HL-60 (cell line): ENCODE measurements around the gene STPG4.

Source experiments
- DNase-seq, 2 experiments: peaks; one replicate each; pipeline ENCODE4 v3.0.0-alpha.2; 2010 to 2020; ENCODE audit warnings: low read depth in 1 of 2, low spot score in 1 of 2
- H3K27ac ChIP-seq: fragments of 250-450 bp; sonication (Bioruptor Pico); replicated peaks from 2 replicates; pipeline ENCODE4 v1.5.1; 2020; ENCODE audit warnings: mild to moderate bottlenecking, moderate library complexity
- H3K27me3 ChIP-seq: fragments of 250-450 bp; sonication (Bioruptor Pico); 2 replicates; pipeline ENCODE4 v1.5.1; 2021; ENCODE audit warnings: mild to moderate bottlenecking, moderate library complexity; ENCODE audit not compliant: insufficient read depth, poor library complexity, severe bottlenecking
- H3K4me3 ChIP-seq: replicated peaks from 2 replicates; pipeline ENCODE4 v1.5.1; 2011; ENCODE audit warnings: mild to moderate bottlenecking, control low read depth, low read length; ENCODE audit not compliant: insufficient read depth
- GABPA ChIP-seq: IDR thresholded peaks from 2 replicates; pipeline ENCODE4 v1.6.1; 2012; ENCODE audit warnings: low read depth
- POLR2AphosphoS5 ChIP-seq: IDR thresholded peaks from 2 replicates; pipeline ENCODE4 v1.6.1; 2012; ENCODE audit warnings: low read depth
- SPI1 ChIP-seq: IDR thresholded peaks from 2 replicates; pipeline ENCODE4 v1.6.1; 2012; ENCODE audit warnings: low read depth, mild to moderate bottlenecking, borderline replicate concordance
- TF ChIP-seq, protein P1 (sequence below): IDR thresholded peaks from one replicate; pipeline ENCODE4 v1.5.1; 2011; ENCODE audit warnings: low read length, control low read depth, inconsistent platforms; ENCODE audit not compliant: insufficient read depth
- TF ChIP-seq, protein P2 (sequence below): IDR thresholded peaks from 2 replicates; pipeline ENCODE4 v1.6.1; 2012; ENCODE audit warnings: low read depth; ENCODE audit not compliant: insufficient replicate concordance

Gene STPG4

DNA sequence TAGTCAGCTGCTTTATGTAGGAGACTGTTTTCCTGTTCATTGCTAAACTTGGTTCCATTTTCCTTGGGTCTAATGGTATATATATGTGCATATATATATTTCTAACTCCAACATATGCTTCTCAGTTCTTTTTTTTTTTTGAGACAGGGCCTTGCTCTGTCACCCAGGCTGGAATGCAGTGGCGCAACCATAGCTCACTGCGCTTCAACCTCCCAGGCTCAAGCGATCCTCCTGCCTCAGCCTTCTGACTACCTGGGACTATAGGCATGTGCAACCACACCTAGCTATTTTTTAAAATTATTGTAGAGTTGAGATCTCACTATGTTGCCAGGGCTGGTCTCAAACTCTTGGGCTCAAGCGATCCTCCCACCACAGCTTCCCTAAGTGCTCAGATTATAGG is 22.1 kb downstream of the STPG4 start:
- TF ChIP-seq, protein P1, sequence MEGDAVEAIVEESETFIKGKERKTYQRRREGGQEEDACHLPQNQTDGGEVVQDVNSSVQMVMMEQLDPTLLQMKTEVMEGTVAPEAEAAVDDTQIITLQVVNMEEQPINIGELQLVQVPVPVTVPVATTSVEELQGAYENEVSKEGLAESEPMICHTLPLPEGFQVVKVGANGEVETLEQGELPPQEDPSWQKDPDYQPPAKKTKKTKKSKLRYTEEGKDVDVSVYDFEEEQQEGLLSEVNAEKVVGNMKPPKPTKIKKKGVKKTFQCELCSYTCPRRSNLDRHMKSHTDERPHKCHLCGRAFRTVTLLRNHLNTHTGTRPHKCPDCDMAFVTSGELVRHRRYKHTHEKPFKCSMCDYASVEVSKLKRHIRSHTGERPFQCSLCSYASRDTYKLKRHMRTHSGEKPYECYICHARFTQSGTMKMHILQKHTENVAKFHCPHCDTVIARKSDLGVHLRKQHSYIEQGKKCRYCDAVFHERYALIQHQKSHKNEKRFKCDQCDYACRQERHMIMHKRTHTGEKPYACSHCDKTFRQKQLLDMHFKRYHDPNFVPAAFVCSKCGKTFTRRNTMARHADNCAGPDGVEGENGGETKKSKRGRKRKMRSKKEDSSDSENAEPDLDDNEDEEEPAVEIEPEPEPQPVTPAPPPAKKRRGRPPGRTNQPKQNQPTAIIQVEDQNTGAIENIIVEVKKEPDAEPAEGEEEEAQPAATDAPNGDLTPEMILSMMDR, result no peak
- no peak for TF ChIP-seq GABPA
- TF ChIP-seq POLR2AphosphoS5, result no peak
- TF ChIP-seq, protein P2, sequence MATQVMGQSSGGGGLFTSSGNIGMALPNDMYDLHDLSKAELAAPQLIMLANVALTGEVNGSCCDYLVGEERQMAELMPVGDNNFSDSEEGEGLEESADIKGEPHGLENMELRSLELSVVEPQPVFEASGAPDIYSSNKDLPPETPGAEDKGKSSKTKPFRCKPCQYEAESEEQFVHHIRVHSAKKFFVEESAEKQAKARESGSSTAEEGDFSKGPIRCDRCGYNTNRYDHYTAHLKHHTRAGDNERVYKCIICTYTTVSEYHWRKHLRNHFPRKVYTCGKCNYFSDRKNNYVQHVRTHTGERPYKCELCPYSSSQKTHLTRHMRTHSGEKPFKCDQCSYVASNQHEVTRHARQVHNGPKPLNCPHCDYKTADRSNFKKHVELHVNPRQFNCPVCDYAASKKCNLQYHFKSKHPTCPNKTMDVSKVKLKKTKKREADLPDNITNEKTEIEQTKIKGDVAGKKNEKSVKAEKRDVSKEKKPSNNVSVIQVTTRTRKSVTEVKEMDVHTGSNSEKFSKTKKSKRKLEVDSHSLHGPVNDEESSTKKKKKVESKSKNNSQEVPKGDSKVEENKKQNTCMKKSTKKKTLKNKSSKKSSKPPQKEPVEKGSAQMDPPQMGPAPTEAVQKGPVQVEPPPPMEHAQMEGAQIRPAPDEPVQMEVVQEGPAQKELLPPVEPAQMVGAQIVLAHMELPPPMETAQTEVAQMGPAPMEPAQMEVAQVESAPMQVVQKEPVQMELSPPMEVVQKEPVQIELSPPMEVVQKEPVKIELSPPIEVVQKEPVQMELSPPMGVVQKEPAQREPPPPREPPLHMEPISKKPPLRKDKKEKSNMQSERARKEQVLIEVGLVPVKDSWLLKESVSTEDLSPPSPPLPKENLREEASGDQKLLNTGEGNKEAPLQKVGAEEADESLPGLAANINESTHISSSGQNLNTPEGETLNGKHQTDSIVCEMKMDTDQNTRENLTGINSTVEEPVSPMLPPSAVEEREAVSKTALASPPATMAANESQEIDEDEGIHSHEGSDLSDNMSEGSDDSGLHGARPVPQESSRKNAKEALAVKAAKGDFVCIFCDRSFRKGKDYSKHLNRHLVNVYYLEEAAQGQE, result no peak
- no peak for TF ChIP-seq SPI1
- DNase-seq, result no peak
- Histone ChIP-seq H3K27ac (no peak overlapping the region), H3K4me3 (no peak overlapping the region), H3K27me3 (no peaks in the 10 kb centered on the region)

DNA sequence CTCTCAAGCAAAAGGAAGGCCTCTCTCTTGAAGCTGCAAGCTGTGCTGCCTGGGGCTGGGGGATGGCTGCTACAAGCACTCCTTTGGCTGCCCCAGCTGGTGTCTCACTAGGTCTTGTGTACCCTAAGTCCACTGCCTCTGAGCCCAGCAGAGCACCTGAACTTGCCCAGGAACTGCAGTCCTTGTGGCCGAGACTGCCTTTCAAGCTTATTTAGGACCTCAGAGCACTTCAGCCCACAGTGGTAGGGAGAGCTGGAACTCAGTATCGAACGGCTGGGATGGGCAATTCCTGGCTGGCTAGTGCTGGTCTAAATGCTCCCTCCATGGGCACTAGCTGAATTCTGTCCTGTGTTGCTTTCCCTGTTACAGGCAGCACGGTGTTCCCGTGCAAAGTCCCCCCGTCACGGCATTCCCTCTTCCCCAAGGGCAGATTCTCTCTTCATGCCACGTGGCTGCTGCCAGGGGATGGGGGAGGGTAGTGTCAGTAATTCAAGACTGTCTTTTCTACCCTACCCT is 25.9 kb downstream of the STPG4 start:
- Histone ChIP-seq H3K4me3 (no peak overlapping the region), H3K27me3 (no peaks in the 10 kb centered on the region), H3K27ac (no peak overlapping the region)
- TF ChIP-seq SPI1, result no peak
- TF ChIP-seq, protein P1, result no peak
- TF ChIP-seq, protein P2, result no peak
- no peak for TF ChIP-seq GABPA
- no peak for TF ChIP-seq POLR2AphosphoS5
- no peak for DNase-seq

DNA sequence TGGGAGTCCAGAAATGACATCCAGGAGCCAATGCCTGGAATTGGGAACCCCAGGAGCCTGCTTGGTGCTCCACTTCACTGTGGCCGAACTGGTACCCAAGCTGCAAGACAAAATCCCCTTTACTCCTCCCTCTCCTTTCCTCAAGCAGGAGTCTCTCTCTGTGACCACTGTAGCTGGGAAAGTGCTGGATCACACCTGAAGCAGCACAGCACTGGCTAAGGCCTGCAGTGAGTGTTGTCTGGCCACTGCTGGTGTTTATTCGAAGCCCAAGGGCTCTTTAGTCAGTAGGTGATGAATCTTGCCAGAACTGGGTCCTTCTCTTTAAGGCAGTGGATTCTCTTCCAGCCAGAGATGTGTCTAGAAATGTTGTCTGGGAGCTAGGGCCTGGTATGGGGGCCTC is 26.4 kb downstream of the STPG4 start:
- Histone ChIP-seq H3K4me3 (no peak overlapping the region), H3K27ac (no peak overlapping the region), H3K27me3 (no peaks in the 10 kb centered on the region)
- no peak for DNase-seq
- TF ChIP-seq, protein P1, result no peak

DNA sequence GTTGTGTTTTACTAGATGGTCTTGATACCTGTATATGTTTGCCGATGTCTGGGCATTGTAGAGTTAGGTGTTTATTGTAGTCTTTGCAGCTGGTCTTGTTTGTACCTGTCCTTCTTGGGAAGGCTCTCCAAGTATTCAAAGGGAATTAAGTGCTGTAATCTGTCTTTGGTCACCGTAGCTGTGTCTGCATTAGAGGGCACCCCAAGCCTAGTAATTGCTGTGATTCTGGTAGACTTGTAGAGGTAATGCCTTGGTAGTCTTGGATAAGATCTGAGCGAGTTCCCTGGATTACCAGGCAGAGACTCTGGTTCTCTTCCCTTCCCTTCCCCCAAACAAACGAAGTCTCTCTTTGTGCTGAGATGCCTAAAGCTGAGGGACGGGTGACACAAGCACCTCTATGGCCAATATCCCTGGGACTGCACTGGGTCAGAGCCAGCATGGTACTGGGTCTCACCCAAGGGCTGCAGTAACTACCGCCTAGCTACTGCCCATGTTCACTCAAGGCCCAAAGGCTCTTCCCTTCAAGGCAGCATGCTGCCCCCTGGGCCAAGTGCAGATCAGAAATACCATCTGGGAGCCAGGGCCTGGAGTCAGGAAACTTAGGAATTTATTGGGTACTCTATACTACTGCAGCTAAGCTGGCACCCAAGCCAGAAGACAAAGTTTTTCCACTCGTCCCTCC is 27.1 kb downstream of the STPG4 start:
- DNase-seq, result no peak
- H3K27me3 ChIP-seq, result no peaks in the 10 kb centered on the region
- TF ChIP-seq, protein P1, result no peak
- TF ChIP-seq POLR2AphosphoS5 (no peak), SPI1 (no peak), GABPA (no peak)
- TF ChIP-seq, protein P2, result no peak
- H3K4me3 ChIP-seq, result no peak overlapping the region
- no peak overlapping the region for H3K27ac ChIP-seq
